Activated gamma-delta T cell treated with anti-CD3 and anti-CD28 coated beads, Interleukin-2, amount 50 U/mL, for 16 hours (primary cell): ENCODE measurements around the gene KDM4D.
"Not testable (repeated sequence)": the region's sequence is repeated elsewhere in the genome, so short reads cannot be mapped to it uniquely, and the experiment has no call there.

Experiments
- DNase-seq: peaks from one replicate; pipeline ENCODE4 v3.0.0-alpha.2; 2020; ENCODE audit warnings: low read depth

Gene KDM4D

GRCh38 chr11:95033051-95033450, 59.5 kb downstream of the KDM4D start:
- no peak for DNase-seq

- DNase-seq: no peak
Observed at GRCh38 chr11:95035316-95035715, 61.8 kb downstream of the KDM4D start.

GRCh38 chr11:95037356-95038035, 64.0 kb downstream of the KDM4D start:
- DNase-seq: not testable (repeated sequence)

GRCh38 chr11:95042239-95042638, 68.7 kb downstream of the KDM4D start:
- no peak for DNase-seq

GRCh38 chr11:95042906-95043305, 69.4 kb downstream of the KDM4D start:
- DNase-seq: no peak

GRCh38 chr11:95044010-95044409, 70.5 kb downstream of the KDM4D start:
- no peak for DNase-seq

GRCh38 chr11:95045812-95046211, 72.3 kb downstream of the KDM4D start:
- no peak for DNase-seq
